Activated T-helper 1 cell treated with anti-CD3 and anti-CD28 coated beads, Interleukin-2, amount 50 U/mL, for 16 hours (primary cell): ENCODE results near the gene REN.

ENCODE experiments used
- DNase-seq, 2 donors: peaks; one replicate each; pipeline ENCODE4 v3.0.0-alpha.2; 2020; ENCODE audit warnings: low read depth in 1 of 2, low spot score in 1 of 2

REN gene

DNA sequence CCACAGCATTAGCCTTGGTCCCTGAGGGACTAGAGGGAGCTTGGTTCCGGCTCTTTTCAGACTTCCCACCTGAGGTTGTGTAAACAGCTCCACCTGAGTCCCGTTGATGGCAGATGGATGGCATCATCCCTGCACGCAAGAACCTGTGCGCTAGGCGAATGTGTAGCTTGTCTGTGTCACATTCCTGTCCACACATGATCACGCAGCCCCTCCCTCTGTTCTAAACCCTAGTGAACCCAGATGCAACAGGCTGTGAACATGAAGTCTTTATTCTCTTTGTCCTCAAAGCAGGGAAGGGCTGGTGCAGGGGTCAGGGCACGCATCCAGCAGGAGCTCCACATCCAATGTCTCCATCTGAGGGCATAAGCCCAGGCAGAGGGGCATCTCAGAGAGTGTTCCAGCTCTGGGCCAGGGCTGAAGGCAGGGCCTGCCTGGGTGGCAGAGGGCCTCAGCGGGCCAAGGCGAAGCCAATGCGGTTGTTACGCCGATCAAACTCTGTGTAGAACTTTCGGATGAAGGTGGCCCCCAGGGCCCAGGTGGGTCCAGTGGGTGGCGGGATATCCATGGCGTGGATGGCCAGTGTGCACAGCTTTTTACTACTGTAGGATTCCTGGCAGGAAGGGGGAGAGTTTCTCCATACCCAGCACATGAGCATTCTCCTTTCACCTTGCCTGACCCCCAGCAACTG is 11.4 kb downstream of the REN start:
- no peak for DNase-seq

DNA sequence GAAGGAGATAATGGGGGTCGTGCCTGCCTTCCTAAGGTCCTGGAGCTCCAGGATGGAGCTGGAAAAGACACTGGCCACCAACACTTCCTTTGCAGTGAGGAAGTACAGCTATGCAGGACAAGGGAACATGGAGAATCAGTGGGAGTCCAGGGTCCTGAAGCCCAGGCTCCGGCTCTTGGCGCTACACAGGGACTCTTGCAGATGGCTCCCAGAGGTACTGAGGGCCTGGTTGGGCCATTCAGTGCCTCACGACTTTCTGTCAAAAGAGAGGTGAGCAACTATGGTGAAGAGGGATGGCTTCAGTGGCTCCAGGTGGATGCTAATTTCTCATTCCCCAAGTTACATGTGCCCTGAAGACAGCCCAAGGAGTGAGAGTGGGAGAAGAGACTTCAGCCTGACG is 12.5 kb downstream of the REN start:
- DNase-seq = no peak

DNA sequence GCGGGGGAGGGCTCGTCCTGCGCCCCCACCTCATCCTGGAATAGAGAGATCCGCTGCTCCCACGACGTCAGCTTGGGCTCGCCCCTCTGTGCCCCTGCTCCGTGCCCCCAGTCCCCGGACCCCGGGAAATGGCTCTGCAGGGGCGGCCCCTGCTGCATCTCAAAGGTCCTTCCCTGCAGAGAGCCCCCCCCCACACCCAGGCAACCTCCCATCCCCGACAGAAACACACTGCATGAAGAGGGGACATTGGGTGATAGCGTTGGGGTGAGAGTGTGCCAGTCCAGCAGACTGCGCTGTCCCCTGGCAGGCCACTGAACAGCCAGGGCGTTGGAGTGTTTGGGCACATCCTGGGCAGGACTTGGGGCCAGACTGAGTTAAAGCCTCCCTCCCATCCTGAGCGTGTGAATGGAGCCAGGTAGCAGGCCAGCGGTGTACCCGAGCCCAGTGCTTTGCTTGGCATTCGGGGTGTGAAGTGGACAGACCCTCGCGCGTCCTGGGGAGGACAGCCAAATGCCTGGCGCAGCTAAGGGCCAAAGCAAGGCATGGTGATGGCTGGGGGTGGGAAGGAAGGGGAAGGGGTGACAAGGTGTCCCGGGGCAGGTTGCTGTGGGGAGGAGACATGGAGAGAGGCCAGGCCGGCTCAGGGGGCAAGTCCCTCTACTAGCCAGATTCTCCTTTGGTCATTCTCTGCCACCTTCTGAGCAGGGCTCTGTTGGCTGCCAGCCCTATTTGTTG is 13.7 kb downstream of the REN start:
- no peak for DNase-seq

DNA sequence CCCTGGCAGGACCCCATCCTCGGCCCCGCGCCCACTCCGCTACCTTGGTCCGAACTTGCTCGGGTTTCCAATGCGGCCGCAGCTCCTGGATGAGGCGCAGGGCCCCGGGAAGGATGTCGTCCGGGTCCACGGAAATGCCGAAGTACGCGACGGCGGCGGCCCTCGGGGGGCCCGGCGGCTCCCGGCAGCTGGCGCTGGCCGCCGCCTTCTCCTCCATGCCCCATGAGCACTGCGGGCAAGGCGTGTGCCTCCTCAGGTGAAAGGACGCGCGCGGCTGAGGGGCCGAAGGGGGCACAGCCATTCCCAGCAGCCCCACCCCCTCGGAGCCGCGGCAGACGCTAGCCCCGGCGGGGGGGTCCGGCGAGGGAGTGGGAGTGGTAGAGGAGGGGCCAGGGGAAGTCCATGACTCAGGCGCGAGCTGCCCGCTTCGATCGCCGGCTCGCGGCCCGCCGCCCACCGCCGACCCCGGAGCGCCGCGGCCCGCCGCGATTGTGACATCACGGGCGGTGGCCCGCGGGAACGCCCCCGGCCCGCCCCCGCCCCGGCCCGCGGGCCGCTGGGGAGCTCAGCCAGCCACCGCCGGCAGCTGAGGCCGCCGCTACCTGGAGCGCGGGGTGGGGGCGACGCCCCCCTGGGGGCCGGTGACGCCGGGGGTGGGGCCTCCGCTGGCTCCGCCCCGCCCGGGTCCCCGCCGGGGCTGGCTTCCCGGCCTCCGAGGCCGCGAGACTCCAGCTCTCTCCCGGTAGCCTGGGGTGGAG is 14.4 kb downstream of the REN start, which contains the start of gene ETNK2:
ETNK2 (minus strand) TSS at position 493 of the 758 bp plus-strand sequence; CDS start at position 301, 192 bp downstream.
- peak; percentile 21 to 49 for DNase-seq

DNA sequence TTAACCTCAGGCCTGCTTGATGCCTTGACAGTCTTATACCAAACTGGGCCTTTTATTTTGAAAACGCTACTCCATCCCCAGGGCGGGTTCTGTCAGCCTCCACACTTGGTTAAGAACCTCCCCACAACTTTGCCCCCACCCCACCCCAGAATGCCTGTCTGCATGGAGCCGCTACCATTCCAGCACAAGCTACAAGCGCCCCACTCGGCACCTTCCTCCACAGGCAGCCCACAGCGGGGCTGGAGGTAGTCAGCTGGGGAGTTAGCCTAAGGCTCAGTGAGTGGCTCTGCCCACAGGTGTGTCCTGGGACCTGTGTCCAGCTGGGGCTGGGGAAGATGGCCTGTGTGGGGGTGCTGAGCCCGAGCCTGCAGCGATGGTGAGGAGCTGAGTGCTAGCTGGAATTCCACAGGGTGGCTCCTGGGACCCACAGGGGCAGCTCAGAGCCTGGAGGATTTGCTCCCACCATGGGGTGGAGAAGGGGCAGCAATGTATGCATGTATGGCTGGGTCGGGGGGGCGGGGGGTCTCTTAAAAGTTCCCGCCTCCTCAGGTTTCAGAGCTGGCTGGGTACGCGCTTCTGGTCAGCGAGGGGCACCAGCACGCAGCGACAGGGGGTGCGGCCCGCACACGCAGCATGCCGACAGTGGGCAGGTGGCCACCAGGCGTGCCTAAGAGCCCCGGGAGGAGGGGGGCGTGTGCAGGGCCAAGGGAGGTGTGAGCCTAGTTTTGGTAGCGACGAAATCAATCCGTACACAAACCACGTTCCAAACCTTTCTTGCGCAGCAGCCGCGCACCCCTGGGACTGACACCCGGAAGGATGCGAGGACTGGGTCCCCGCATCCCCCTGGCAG is 15.2 kb downstream of the REN start:
- no peak for DNase-seq

DNA sequence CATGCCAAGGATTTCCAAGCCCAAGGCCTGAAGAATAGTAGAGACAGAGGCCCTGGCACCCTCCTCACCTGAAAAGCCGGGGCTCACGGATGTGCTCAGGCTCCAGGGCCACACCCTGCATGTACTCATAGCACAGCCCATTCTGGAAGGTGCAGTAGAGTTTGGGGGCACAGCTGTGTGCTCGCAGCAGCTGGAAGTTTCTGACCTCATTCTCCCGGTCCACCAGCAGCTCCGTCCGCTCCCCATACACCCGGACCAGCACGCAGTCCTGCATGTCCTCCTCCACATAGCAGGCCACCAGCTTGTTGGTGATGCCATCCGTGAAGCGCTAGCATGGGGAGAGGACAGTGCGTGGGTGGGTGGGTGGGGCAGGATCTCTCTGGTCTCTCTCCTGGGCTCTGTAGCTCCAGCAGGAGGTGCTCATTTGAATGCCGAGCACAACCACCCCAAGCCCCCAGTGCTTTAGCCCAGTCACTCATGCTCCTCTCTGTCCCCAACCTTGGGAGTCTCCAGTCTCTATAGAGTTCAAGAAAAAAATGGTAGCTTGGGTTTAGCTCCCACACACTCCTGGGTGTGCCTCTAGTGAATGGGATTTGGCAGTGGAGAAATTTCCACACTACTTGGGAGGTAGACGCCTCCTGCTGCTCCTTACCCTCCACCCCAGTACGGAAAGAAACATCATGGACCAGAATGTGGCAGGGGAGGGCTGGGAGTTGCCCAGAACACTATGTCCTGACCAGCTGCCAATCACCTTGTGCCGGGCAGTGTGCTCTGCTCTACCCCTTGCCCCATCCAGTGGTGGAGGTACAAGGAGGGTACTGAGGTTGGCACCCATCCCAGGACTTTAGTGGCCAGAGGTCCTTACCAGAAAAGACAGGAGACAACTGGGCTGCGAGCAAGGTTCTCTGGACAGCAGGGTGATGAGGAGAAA is 16.2 kb downstream of the REN start:
- DNase-seq = no peak

DNA sequence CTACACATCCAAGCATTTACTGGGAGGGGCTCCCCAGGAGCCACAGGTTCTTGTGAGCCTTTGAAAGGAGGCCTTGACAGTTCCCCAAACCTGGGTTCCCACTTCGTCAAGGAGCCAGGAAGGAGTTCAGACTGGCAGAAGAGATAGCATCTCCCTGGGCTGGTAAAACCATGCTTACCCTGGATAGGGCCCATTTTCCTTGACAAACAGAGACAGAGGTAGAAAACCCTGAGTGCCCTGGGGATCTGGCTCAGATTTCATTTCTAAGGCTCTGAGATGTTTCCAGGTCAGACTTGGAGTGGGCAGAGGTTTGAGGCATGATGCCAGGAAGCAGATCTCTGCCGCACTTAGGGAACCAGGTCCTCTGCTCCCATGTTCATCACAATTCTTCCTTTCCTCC is 17.0 kb downstream of the REN start:
- no peak for DNase-seq

DNA sequence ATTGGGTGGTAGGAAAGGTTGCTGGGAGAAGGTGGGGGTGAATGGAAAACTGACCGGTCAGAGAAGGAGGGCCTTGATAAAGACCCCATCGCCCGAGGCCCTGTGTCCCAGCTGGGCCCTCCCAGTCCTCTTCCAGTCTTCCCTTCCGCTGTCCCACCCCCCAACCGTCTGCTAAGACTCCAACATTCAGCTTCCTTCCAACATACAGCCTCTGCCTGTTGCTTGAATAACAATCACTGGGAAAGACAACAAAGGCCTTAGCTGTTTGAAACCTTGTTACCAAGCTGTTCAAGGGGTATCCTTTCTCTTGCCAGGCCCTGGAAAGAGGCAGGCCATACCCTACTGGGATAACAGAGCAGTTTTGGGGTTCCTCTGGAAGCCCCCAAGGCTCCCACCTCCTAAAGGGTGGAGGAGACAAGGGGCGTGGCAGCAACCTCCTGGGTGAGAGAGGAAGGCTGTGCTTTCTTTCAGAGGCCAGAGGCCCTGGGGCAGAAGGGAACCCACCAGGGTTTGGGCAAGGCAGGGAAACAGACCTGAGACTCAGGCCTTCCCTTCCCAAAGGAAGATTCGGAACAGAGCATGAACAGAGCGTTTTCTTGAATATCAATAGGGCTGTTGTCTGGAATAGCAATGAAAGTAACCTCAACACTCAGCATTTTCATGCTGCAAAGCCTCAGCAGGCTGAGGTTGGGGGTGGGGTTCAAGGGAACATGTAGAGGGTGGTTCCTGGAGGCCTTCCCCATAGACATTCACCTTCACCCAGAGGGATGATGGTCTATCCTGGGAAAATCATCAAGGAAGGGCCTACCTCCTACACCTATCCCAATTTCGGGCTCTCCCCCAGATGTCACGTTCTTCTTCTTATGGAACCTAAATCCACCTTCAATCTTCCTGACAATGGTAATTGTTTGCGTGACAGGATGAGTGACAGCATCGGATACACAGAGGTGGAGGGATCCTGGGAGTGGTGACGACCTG is 18.4 kb downstream of the REN start:
- no peak for DNase-seq

DNA sequence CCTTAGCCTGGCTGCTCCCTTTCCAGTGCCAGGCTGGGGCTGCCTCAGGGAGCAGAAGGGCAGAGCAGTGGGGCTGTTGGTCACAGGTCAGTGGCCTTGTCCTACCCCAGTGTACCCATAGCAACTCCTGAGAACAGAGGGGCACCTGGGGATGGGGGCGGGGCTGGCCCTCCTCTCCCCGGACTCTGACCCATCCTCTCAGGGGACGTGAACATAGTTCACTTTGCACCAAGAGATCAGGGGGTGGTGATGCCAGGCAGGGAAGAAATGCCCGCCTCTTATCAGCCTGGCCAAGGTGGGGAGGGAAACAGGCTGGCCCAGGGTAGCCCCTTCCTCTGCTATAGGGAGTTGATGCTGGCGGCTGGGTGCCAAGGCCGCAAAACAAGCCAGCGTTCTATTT is 19.2 kb downstream of the REN start:
- DNase-seq = no peak

DNA sequence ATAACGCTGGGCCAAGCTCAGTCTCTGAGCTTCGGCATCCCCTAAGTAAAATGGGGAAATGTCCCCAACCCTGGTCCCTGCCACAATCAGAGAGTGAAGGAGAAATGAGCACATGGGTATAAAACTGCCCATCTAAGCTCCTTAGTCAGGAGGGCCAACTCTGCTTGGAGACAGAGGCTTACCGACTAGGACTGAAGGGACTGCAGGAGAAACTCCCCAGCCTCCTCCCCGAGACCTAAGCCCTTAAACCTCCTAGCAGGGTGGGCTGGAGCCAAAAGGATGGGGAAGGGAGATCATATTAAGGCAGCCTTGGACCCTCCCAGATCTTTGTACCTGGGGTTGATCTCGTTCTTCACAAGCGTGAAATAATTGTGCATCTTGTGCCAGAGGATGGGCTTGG is 19.8 kb downstream of the REN start:
- DNase-seq = no peak

DNA sequence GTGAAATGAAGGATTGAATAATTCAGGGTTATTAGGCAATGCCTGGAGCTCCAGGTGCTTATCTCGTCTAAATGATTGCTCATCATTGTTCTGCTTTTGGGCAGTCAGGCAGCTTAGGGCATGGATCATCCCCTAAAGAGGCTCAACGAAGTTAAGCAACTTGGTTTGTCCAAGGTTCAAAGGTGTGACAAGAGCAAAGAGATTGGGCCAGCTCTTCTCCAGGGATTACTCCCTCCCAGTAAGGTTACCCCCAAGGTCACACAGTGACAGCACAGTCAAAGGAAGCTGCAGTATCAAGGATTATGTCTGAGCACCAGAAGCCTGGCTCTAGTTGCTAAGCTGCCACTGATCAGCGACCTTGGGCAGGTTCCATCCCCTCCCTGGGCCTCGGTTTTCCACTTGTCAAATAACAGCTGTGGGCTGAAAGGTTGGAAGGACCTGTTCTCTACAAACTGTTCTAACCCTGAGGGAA is 21.1 kb downstream of the REN start:
- no peak for DNase-seq

DNA sequence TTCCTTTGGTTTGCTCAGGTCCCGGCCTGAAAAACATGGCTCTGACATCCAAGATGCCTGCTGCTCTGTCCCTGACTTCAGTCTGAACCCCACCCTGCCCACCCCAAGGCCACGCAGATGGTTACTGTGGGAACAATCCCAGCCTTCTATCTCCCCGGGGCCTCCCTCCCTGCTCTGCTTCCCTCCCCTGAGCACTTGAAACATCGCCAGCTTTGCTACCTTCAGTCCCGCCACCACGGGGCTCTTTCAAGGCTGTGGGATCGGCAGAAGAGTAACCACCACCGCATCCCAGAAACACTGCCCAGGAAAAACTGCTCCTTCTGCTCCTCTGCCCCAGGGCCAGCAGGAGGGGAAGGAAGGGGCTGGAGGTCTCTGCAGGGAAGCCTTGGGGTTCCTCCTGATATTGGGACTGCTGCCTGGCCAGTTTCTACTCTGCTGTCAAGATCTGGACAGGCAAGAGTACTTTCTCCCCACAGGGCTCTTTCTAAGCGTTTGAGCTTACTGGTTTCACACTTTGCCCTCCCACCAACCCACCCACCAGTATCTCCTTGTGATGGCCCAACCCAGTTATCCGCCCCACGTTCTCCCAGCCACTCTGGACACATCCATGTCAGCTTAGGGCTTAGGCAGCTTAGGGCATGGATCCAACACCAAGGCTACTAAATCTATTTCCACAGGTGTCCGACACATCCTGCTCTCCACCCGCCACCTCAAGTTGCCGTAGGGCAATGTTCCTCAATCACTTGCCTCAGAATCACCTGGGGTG is 22.7 kb downstream of the REN start:
- DNase-seq = no peak

DNA sequence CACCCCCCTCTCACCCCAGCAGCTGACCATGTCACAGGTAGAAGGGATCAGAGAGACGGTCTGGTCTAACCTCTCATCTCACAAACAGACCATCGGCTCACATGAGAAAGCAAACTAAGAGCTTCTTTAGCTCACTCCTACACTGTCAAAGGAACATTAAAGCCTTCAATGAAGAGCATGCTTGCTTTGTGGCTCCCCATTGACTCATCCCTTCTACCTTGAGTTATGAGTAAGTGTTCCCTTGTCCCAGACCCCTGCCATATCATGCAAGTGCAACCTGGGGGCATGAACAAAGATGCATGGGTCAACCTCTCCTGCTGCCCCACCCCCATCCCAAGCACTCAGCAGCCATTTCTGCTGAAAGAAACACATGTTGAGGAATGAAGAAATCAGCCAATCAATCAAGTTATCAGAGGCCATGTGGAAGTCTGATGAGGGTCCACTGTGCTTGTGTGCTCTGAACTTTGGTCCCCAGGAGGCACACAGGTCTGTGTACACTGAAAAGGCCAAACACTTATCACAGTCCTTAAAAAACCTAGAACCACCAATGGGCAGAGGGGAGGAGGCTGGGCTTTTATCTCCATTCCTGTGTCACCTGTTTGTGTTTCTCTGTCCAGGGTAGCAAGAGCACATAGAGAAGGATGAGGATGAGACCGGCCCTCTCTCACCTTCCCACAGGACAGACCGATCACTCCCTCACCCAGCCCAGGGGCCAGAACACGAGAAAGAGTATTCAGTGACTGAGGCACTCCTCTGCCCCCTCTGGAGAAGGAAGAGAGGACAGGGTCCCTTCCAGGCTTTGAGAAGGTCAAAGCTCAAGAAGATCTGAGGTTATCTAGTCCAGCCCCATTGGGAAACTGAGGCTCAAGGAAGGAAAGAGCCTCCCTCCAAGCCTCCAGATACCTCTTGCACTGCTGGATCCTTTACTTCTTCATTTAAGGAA is 23.8 kb downstream of the REN start:
- DNase-seq = no peak

DNA sequence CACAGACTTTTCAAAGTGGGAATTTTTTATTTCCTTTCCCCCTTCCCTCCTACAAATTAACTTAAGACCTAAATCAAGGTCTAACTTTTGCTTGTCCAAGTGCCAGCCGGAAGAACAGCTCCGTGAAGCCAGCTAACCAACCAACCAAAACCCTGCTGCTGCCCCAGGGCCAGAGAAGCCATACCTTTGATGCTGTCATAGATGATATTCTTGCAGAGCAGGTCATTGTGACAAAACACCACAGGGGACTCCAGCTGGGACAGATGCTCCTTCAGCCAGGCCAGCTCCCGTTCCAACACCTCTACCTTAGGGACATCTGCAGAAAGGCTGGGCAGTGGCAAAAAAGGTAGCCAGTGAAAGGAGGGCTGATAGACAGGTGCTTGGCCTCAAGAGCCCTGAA is 25.0 kb downstream of the REN start:
- no peak for DNase-seq

DNA sequence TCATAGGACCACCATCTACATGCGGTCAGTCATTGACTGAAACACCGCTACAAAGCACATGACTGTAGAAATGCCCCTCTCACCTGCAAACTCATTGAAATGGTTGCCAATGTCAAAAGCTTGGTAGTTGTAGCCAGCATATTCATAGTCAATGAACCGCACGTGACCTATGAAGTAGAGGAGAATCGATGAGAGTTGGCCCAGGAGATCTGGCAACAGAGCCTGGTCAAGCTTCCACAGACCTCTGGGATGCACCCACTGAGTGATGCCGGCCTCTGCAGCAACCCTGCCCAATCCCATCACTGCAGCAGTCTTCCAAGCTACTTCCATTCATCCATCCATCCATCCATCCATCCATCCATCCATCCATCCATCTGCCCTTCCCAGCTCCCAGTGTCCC is 26.2 kb downstream of the REN start:
- no peak for DNase-seq

DNA sequence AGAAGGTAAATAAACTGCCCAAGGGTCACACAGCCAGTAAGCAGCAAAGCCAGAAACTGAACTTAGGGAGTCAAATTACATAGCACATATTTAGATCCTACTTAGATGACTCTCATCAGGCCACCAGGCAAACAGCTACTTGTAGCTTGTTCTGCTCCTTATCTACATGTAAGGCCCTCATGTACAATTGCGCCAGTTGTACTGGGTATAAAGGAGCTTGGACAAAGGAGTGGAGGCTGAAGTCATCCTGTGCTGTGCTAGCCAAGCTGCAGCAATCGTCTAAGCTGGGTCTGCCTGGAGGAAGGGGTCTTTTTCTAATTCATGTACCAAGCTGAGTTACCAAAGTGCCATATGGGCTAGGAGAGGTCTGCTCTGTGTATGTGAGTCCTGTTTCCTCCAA is 27.0 kb downstream of the REN start:
- DNase-seq = no peak

DNA sequence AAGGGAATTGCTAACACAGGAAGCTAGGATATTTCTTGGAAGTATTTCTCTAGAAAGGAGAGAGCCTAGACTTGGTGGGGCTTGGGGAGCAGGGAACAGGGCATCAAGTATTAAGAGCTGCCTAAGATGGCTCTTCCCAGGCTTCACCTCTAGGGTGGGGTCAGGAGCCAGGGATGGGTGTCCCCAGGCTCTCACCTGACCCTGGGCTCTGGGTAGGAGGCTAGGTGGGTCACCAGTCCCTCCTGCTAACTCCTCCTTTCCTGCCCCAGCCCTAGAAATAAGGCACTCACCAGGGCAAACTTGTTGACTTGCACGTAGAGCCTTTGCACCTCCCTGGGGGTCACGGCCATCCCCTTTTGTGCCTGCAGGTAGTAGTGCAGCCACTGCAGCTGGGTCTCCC is 29.3 kb downstream of the REN start:
- no peak for DNase-seq
